GM19328 (cell line): ENCODE data around the gene ZBTB18.
"Not testable (repeated sequence)": the region's sequence is repeated elsewhere in the genome, so short reads cannot be mapped to it uniquely, and the experiment has no call there.

Experiments used
- ATAC-seq: cut with Tn5 transposase; IDR thresholded peaks from one replicate; pipeline ENCODE4 v1.9.1; 2021; ENCODE audit warnings: mild to moderate bottlenecking, moderate library complexity; ENCODE audit not compliant: unreplicated experiment

Gene ZBTB18

DNA sequence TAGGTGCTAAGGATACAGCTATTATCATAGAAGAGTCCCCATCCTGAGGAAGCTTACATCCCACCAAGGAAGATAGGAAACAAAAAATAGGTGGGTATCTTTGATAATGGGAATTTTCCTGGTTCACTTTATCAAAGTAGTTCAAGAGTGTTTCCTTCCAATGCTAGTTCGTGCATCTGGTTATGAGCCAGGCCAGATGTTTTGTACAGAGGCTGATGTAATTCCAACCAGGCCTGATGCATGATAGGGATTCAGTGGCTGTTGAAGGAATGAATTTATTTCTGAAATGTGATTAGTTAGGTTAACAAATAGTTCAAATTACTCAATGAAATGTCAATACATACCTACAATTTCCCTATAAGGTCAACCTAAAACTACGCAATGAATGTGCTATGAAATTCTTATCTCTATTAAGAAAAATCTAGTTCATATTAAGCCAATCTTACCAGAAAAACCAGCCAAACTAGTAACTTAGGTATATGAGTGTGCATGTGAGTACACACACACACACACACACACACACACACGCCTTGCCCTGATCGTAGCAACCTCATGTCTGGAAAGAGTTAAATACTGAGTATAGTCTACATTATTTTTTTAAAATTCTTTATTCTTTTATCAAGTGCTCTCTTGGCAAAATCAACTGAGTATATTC is 9.5 kb upstream of the ZBTB18 start:
- no peak for ATAC-seq

DNA sequence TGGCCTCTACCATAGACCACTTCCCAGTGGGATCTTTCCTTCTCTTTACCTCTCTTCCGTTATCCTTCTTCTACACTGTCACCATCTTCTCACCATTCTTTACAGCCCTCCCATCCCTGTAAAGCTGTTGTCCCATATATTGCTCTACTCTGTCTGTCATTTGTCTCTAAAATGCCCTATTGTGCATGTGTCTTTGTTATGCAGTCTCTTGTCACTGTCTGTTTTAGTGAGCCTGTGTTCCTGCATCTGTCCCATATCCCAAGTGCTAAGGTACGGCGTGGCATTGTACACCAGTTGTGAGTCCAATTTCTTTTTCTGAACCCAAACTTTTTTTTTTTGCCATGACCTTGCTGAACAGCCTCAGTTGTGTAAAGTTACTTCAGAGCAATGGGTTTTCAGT is 8.8 kb upstream of the ZBTB18 start:
- no peak for ATAC-seq

DNA sequence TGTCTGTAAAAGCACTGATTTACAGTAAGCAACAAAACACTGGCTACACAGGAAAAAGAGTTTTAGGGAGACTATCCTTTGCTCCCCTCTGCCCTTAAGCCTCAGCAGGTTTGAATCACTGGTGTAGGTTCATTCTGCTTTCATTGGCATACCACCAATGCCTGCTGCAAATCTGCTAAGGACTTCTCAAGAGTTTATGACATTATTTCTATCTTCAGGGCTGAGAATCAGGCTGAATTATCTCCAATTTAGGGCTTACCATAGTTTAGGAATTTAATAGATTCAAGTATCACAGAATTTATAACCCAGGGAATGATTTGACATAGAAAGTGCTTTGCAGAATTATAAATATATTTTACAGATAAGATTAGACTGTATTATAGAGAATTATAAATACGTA is 6.7 kb upstream of the ZBTB18 start:
- no peak for ATAC-seq

DNA sequence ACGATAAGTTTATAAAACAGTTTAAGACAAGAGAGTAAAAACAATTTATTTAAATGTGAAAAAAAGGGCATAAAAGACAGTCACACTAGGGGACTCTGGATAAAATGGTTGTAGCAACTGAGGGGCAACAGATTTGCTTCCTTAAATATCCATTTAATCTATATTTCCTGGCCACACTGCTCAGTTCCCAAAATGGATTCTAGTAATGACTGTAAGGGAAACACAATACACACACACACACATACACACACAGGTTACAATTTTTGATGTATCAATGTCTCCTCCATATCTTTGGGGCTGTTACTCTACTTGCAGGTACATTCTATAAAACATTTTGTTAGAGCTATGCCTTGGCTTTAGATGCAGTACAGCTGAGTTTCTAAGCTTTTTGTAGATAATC is 4.8 kb upstream of the ZBTB18 start:
- not testable (repeated sequence) for ATAC-seq

DNA sequence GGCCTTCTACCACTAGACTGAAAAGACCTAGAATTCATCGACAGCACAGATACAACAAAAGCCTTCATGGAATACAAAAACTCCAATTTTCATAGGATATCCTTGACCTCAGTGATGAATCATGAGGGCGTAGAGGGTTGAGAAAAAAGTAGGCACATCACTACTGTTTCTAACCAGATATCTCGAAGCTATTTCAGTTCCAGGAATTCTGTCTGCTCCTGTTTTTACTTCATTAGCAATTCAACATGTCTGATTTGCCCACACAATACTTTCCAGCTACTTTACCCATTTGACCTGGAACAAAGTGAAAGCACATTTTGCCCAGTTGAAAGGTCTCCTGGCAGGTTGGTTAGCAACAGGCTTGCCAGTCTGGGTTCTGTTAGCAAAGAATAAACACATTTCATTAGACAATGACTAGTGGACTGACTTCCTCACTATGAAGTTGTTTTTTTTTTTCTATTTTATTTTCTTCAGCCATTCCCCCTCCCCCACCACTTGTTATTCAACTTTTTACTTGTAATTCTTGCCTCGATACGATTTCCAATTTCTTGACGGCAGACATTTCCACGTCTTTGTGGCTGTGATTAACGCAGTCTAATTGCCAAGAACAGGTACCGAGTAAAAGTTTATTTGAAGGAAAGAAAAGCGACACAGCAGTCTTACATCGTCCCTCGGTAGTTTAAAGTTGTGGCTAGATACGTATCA is 4.0 kb upstream of the ZBTB18 start:
- no peak for ATAC-seq

DNA sequence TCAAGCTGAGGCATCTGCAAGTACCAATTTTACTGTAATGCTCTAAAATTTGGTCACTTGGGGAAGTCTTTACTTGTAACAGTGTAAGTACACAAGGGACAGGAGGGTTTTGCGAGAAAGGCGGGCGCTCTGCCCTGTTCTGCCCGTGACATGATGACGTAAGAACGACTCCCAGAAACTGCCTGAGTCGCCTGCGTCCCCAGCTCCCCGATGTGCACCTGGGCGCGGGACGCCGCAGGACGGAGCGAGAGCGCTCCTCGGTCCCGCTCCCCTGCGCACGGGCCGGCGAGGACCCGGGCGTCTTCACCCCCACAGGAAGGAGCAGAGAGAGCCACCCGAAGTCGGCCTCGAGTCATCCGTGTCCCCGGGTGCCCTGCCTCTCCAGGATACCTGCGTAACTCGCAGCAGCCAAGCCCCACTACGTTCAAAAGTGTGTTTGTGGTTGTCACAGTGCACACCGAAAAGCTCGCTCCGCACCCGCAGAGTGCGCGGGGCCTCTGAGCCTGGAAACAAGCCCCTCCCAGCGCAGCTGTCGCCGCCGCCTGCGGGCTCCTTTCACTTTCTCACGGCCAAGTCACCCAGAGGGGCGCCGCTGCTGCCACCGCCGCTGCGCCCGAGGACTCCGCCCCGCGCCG is 3.3 kb upstream of the ZBTB18 start:
- peak; percentile 32 for ATAC-seq

DNA sequence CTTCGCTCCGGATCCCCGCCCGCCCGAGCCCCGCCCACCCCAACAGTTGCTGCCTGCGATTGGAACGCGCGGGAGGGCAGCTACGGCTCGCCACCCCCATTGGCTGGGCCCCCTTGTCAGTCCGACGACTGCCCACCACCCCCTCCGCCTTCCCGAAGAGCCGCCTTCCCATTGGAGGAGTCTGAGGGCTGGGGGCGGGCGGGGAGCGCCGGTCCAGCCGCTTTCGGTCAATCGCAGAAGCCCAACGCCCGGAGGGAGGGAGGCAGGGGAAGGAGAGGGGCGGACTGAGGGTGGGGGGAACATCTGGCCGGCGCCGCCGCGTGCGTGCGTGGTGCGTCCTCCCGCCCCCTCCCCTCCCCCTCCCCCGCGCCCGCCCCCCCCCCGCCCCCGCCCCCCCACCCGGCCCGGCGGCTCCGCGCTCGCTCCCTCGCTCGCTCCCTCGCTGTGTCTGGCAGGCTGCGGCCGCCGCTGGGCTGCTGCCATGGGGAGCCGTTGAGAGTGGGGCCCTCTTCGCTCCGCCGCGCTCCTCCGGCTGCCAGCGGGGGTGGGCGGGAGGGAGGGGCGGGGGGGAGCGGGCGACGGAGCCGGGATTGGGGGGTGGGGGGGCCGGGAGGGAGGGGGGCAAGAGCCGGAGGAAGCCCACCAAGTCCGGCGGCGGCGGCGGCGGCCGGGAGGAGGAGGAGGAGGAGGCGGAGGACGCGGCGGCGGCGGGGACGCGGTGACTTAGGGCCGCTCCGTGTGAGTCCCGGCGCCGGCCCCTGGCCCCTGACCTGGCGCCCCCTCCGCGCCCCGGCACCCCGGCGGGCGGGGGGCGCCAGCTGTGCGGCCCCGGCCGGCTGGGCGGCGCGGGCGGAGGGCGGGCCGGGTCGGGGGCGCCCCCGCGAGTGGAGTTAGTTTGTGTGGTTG is 2.6 kb upstream of the ZBTB18 start:
- ATAC-seq: peak; percentile 74

DNA sequence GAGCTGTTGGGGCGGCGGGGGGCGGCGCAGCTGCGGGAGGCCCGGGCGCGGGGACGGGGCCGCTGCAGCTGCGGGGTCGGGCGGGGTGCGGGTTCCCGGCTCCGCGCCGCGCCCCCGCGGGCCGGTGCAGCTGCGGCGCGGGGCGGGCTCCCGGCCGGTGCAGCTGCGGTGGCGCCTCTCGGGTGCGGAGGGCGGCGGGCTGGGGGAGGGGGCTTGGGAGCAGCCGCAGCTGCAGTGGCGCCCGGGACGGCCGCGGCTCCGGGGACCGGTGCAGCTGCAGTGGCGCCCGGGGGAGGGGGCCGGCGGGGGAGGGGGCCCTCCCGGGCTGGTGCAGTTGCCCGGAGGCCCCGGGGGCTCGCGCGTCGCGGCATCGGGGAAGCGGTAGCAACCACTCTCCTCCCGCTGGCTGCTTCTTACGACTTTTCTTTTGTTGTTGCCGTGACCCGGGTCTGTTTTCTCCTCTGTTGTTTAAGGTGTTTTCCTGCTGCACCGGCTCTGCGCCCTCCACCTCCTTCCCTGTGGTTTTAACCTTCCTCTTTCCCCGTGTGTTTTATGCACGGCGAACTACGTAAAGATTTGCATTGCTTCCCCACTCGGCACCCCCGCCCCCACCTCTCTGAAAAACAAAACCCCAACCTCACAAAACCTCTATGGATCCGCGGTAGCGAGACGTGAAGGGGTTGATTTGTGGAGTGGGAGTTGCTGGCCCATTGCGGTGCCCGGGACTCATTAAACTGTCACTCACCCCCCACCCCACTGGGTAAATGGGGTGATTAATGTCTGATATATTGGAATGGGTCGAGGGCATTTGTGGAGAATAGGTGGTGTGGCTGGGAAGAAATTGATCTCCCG is 1.7 kb upstream of the ZBTB18 start:
- ATAC-seq: no peak

DNA sequence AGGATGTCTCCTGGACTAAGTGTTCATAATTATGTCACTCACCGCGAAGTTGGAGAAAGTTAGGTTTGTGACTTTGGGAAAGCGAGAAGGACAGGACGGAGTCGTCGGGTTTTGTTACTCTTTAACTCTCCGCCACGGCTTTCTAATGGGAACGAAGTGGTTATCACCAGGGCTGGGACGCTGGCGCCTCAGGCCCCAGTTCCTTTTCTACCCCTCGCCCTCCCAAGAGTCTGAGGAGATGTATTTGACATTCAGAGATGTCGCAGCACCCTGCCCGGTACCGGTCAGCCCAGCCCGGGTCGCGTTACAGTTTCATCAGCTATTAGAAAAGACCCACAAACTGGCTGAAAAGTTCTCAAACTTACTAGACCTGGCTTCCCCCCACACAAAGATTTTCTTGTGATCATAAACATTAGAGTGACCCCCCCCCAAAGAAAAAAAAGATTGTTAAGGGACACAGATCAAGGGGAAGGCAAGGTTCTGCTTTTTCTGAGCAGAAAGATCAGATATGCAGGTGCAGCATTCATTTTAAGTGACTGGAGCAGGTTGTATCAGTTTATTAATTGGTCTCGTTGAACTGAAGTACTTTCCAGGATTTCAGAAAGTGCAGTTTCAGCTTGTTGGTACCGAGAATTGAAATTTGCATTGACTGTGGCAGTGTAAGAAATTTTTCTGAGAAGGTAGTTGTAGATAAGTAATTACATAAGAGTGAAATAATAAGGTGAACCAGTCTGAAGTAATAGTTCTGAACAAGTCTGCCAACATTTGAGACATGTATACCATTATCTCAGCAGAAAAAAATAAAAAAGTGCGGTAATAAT is 859 bp upstream of the ZBTB18 start:
- no peak for ATAC-seq

DNA sequence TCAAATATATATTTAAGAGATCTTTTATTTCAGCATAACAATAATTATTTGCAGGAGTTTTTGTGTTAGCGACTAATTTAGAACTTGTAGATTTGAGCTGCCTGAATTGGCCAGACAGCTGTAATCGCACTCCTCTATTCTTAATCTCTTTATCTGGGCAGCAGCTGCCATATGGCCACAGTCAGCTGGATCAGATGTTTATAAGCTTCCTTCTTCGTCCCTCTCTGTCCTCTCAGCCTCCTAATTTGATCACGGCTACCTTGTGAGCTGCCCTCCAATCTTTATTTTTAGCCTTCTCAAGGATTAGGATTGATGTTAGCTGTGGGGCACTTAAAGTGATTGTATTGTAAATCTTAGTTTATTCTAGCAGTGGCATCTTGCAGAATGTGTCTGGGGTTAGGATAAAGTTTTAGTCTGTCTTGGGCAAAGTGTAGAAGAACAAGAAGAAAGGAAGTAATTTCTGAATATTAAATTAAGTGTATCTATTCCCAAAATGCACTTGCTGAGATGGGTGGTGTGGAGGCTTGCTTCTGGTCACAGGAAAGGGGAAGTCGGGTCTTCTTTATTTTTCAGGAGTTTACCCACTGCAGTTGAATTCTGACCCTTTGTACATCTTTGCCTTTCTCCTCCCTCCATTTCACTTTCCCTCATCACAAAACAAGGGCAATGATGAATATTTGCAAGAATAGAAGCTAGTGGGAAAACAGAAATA is 1.1 kb downstream of the ZBTB18 start:
- no peak for ATAC-seq

DNA sequence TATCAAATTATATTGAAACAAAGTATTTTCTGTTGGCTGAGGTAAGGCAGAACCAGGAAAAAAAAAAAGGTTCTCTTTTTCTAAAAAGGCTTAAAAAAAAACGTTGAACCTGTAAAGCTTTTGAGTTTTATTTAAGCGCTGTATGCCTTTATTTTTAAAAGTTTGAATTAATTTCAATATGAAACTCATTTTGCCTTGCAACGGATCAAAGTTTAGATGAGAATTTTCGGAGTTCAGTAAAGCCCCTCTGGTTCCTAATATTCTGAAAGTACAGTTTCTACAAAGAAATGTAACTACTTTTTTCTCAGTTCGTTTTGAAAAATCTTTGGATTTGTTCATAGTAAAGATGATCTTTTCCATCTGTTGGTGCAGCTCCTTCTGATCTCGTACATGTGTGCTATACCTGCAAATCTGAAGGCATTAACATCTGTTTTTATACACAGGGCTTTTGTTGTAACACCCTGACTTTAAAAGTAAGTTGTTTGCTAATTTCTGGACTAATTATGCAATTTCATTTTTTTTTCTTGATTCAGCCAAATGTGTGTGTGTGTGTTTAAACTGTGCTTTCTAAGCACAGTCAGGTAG is 1.7 kb downstream of the ZBTB18 start:
- ATAC-seq: no peak

DNA sequence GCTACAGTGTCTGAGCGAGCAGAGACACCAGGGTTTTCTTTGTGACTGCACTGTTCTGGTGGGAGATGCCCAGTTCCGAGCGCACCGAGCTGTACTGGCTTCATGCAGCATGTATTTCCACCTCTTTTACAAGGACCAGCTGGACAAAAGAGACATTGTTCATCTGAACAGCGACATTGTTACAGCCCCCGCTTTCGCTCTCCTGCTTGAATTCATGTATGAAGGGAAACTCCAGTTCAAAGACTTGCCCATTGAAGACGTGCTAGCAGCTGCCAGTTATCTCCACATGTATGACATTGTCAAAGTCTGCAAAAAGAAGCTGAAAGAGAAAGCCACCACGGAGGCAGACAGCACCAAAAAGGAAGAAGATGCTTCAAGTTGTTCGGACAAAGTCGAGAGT is 2.7 kb downstream of the ZBTB18 start:
- no peak for ATAC-seq

DNA sequence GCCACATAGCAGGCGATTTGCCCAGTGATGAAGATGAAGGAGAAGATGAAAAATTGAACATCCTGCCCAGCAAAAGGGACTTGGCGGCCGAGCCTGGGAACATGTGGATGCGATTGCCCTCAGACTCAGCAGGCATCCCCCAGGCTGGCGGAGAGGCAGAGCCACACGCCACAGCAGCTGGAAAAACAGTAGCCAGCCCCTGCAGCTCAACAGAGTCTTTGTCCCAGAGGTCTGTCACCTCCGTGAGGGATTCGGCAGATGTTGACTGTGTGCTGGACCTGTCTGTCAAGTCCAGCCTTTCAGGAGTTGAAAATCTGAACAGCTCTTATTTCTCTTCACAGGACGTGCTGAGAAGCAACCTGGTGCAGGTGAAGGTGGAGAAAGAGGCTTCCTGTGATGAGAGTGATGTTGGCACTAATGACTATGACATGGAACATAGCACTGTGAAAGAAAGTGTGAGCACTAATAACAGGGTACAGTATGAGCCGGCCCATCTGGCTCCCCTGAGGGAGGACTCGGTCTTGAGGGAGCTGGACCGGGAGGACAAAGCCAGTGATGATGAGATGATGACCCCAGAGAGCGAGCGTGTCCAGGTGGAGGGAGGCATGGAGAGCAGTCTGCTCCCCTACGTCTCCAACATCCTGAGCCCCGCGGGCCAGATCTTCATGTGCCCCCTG is 3.3 kb downstream of the ZBTB18 start:
- no peak for ATAC-seq

DNA sequence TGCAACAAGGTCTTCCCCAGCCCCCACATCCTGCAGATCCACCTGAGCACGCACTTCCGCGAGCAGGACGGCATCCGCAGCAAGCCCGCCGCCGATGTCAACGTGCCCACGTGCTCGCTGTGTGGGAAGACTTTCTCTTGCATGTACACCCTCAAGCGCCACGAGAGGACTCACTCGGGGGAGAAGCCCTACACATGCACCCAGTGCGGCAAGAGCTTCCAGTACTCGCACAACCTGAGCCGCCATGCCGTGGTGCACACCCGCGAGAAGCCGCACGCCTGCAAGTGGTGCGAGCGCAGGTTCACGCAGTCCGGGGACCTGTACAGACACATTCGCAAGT is 3.8 kb downstream of the ZBTB18 start:
- no peak for ATAC-seq

DNA sequence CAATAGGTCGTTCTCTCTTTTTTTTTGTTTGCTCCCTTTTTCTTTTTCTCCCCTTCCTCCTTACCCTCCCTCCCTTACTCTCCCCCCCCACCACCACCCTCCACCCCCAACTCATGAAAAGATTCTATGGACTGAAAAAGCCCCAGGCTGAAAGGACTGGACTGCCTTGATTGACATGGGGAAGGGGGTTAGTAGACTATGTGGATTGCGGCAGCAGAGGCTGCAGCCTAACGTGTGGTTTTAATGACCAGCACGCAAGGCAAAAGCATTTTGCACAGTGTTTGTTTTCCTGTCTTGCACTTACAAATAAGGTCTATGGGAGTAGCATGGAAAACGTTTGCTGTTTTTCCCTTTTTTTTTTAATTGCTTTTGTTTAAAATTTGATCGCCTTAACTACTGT is 5.5 kb downstream of the ZBTB18 start:
- no peak for ATAC-seq

DNA sequence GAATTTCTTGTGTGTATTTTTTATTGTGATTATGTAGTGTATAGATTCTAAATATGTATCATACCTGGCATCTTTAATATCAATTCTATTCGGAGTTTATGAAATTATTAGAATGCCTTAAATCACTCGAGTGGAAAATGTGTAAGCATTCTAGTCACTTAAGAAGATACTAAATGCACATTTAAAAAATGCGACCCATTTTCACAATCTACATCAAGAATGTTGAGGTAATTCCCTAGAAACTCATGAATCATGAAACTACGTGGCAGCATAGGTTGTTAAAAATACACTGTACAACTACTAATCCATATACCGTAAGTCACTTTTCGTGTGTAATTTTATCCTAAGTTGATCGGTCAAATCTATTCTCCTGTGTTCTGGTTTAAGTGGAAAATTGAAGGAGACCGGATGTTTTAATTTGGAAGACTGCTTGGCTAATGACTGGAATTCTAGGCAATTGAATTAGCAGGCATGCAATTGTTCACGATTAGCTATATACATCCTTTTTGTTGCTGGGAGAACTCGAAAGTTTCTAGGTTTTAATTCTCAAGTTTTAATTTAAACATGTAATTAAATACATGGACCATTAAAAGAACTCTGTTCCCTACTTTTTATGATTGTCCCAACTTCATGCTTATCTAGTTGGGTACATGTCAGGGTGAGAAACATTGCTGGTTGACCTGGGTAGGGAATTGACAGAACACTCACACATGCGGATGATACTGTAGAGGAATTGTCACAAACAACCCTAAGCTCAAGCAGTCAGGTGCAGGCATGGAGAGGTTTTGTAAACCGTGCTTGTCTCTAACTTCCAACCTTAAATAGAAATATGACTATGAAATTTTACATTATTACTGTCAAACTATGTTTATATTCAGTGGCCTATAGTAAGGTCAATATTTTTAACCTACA is 6.6 kb downstream of the ZBTB18 start:
- no peak for ATAC-seq

DNA sequence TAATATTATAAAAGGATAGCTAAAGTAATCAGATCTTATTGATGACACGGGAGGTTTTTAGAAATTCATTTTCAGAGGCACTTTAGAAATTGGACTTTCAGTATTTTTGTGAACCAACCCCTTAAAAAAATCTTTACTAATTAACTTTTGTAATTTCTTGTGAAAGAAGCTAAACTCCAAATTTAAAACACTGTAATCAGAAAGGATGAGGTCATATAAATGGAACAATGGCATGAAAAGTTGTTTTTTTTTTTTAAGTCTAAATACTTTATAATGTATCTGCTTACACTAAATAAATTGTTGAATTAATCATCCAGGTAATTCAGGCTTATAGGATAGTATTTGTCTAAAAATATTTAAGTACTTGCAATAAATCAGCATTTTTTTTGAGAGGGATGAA is 9.0 kb downstream of the ZBTB18 start:
- ATAC-seq: no peak
